Calu3 (cell line): ENCODE data around the gene TUT1. TPM values are rescaled to one million over a fixed set of nuclear protein-coding genes. Genes with fewer than 3 reads are reported as not detected.

Source experiments
- BruUV-seq: library from RNA; stranded (reverse); fragments of 400-500 nt; replicated peaks from 2 replicates; lab custom pipeline; 2021; lab: Mats Ljungman, UMichigan
- CTCF ChIA-PET: fragments of 300-600 bp; sonication (Branson Sonifier 250); formaldehyde crosslinking; loops from one replicate; lab custom pipeline; 2022; ENCODE audit warnings: antibody characterized with exemption; lab: Charles Lee
- DNase-seq: peaks from one replicate; pipeline ENCODE4 v3.0.0; 2022
- H3K27ac Mint-ChIP-seq: one replicate; pipeline ENCODE4 v1.8.0; 2022; ENCODE audit warnings: mixed read lengths; ENCODE audit not compliant: unreplicated experiment
- H3K27me3 Mint-ChIP-seq: one replicate; pipeline ENCODE4 v1.8.0; 2022; ENCODE audit warnings: mixed read lengths; ENCODE audit not compliant: unreplicated experiment
- H3K36me3 Mint-ChIP-seq: one replicate; pipeline ENCODE4 v1.8.0; 2022; ENCODE audit warnings: mild to moderate bottlenecking, moderate library complexity, mixed read lengths; ENCODE audit not compliant: insufficient read depth, unreplicated experiment
- H3K4me1 Mint-ChIP-seq: one replicate; pipeline ENCODE4 v1.8.0; 2022; ENCODE audit warnings: mild to moderate bottlenecking, low read depth, mixed read lengths; ENCODE audit not compliant: unreplicated experiment
- H3K4me3 Mint-ChIP-seq: one replicate; pipeline ENCODE4 v1.8.0; 2022; ENCODE audit warnings: mild to moderate bottlenecking, low read depth, moderate library complexity, mixed read lengths; ENCODE audit not compliant: unreplicated experiment
- H3K9me3 Mint-ChIP-seq: one replicate; pipeline ENCODE4 v1.8.0; 2022; ENCODE audit warnings: low read depth, mixed read lengths; ENCODE audit not compliant: unreplicated experiment
- intact Hi-C: fragments of 100-400 bp; cut with micrococcal nuclease; formaldehyde crosslinking; loops from one replicate; pipeline ENCODE4 v1.10.0; 2022; ENCODE audit not compliant: unreplicated experiment
- total RNA-seq: library from RNA; stranded (reverse); gene quantifications from 2 replicates; pipeline ENCODE4 v1.2.3, GENCODE V29; 2022
- TF ChIP-seq, protein P1 (sequence below): fragments of 200-600 bp; IDR thresholded peaks from one replicate; pipeline ENCODE4 v1.8.0; 2022; ENCODE audit warnings: antibody characterized with exemption; ENCODE audit not compliant: unreplicated experiment

The TUT1 gene
- total RNA-seq, 1 experiment from 2014 or later = 21.9 TPM

DNA sequence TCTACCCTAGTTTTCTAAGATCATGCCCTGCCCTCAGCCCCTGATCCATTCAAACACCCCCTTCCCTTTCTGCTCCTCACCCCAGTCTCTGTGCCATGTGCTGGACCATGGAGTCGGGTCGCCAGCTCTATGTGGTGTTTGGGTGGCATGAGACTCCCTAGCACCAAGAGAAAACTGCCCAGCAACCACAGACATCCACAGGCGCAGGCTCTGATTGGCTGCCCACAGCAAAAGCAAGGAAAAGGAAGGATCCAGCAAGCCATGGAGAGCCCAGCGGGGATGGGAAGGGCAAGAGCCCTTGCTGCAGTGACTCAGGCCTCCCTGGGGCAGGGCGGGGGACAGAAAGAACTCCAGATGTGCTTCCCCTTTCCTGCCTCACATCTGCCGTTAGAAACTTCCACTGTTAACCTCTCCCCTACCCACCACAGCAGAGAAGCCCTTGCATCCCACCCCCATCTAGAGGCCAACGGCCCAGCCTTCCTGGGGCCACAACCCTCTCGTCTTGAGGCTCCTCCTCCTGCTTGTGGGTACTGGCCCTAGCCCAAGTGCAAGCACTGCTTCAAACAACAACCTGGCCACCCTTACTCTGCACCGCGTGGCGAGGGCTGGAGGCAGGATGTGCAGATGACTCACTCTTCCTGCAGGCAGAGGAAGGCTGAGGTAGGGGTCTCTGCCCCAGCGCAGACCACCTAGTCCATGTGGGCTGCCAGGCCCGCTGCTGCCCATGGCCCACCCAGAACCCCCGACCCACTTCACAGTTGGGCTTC lies 35.0 kb downstream of the TUT1 start:
- H3K27ac Mint-ChIP-seq = peak overlapping the region; percentile 98
- BruUV-seq = no TSS peak
- TF ChIP-seq, protein P1, sequence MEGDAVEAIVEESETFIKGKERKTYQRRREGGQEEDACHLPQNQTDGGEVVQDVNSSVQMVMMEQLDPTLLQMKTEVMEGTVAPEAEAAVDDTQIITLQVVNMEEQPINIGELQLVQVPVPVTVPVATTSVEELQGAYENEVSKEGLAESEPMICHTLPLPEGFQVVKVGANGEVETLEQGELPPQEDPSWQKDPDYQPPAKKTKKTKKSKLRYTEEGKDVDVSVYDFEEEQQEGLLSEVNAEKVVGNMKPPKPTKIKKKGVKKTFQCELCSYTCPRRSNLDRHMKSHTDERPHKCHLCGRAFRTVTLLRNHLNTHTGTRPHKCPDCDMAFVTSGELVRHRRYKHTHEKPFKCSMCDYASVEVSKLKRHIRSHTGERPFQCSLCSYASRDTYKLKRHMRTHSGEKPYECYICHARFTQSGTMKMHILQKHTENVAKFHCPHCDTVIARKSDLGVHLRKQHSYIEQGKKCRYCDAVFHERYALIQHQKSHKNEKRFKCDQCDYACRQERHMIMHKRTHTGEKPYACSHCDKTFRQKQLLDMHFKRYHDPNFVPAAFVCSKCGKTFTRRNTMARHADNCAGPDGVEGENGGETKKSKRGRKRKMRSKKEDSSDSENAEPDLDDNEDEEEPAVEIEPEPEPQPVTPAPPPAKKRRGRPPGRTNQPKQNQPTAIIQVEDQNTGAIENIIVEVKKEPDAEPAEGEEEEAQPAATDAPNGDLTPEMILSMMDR = no peak
- no peaks in the 10 kb centered on the region for H3K27me3 Mint-ChIP-seq
- H3K4me3 Mint-ChIP-seq = peak overlapping the region; percentile 57
- CTCF ChIA-PET = interaction anchor here (0.5 to 1.8 kb wide), 8 partner anchors 14 to 450 kb away, joined by 3 to 9 read pairs (median 3); no protein-coding TSS in a partner anchor
- peaks cover 88% of the 10 kb centered on the region for H3K4me1 Mint-ChIP-seq
- peaks cover 94% of the 10 kb centered on the region for H3K36me3 Mint-ChIP-seq
- H3K9me3 Mint-ChIP-seq = no peaks in the 10 kb centered on the region
- intact Hi-C loops = no loop called here
- peak; percentile 86 for DNase-seq

DNA sequence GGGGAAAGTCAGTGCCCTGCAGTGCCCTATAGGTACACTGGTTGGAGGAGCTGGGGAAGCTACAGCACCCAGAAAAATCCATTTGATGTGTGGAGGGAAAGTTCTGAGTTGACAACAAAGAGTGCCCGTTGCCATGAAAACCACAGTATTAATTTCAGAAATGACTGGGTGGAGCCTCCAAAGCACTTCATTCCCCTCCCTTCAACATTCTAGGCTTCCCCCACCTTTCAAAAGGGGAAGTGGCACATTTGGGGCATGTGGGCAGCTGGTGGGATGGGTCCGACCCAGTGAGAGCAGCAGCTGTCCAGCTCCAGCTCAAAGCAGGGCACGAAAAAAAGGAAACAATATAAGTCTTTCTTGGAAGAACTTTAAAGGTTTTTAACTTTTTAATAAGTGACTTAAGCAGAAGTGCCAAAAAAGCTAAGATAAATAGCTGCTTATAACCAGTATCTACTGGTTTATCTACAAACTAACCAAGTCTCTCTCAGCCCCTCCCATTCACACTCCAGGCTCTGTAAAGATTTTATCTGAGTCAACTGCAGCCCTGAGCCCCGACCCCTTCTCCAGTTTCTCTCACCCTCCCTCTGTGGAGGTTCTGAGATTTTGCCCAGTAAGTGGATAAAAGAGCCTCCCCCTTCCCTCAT lies 35.7 kb downstream of the TUT1 start:
- Mint-ChIP-seq H3K27me3 (no peaks in the 10 kb centered on the region), H3K36me3 (peaks cover 87% of the 10 kb centered on the region), H3K4me1 (peaks cover 83% of the 10 kb centered on the region), H3K4me3 (peak overlapping the region; percentile 57), H3K27ac (peak overlapping the region; percentile 98), H3K9me3 (no peaks in the 10 kb centered on the region)
- CTCF ChIA-PET = interaction anchor here (0.5 to 1.8 kb wide), 6 partner anchors 13 to 449 kb away, joined by 3 to 9 read pairs (median 3); no protein-coding TSS in a partner anchor
- intact Hi-C loops = no loop called here
- no TSS peak for BruUV-seq
- TF ChIP-seq, protein P1 = no peak
- DNase-seq = no peak

DNA sequence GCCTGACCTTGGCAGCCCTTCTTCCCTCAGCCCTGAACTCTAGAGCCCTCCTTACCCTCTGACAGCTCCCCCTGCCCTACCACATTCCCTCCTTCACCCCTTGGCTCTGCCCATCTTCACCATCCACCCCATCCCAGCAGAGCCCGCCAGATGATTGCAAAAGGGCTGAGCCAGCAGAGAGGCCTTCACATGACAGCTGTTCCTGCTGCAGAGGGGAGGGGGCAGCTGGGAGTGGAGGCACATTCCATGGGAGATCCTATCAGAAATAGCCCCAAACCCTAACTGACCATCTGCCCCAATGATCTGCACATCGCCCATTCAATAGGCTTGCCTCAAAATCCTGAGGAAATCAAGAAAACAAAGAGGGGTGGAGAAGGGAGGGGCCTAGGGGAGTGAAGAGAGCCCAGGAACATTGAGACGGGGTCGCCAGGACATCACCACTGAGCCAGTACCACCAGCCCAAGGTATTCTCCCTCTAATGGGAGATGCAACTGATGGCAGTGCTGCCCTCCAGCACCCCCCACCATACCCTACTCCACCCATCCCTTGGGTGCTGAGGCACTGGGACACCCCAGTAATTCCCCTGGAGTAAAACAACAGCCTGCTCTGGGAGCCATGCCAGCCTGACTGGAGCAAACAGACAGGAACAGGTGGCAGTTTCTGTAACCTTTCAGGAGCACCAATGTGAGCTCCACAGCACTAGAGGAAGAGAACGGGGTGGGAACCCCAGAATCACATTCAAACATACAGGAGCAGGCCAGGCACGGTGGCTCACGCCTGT lies 36.7 kb downstream of the TUT1 start:
- TF ChIP-seq, protein P1 = no peak
- Mint-ChIP-seq H3K27me3 (no peaks in the 10 kb centered on the region), H3K27ac (peak overlapping the region; percentile 98), H3K36me3 (peaks cover 77% of the 10 kb centered on the region), H3K4me1 (peaks cover 73% of the 10 kb centered on the region), H3K4me3 (peak overlapping the region; percentile 54), H3K9me3 (no peaks in the 10 kb centered on the region)
- CTCF ChIA-PET = interaction anchor here (1.6 to 2.0 kb wide), 4 partner anchors 10 to 130 kb away, joined by 6 to 24 read pairs (median 12); no protein-coding TSS in a partner anchor
- intact Hi-C loops = no loop called here
- no TSS peak for BruUV-seq
- no peak for DNase-seq

DNA sequence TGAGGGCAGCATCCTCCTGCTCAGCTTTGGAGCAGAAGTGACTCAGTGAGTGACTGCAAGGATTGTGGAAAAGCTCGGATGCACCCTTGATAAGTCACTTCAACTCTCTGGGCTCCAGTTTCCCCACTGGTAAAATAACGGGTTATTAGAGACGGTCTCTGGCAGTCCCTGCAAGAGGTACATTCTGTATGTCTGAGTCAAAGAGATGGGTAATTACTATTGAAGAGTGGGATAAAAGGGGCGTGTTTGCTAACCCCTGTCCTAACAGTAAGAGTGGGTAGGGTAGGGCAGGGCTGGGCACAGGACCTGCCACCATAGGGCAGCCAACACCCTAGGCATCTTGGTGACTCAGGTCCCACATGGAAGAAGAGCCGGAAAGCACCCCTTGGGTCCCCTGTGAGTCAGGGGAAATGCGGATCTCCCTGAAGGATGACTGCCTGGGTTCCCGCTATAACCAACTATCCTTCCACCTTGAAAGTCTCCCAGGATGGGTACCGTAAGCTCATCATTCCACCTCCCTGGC lies 37.4 kb downstream of the TUT1 start:
- Mint-ChIP-seq H3K9me3 (no peaks in the 10 kb centered on the region), H3K27ac (peak overlapping the region; percentile 98), H3K27me3 (no peaks in the 10 kb centered on the region), H3K36me3 (peaks cover 72% of the 10 kb centered on the region), H3K4me3 (peak overlapping the region; percentile 54), H3K4me1 (peaks cover 68% of the 10 kb centered on the region)
- intact Hi-C loops = no loop called here
- CTCF ChIA-PET = interaction anchor here (1.6 to 2.0 kb wide), 4 partner anchors 10 to 129 kb away, joined by 4 to 24 read pairs (median 11); partner anchors contain the start of gene TUT1
- TF ChIP-seq, protein P1 = no peak
- no TSS peak for BruUV-seq
- DNase-seq = peak; percentile 44
